Activated CD8-positive, alpha-beta memory T cell treated with anti-CD3 and anti-CD28 coated beads for 48 hours (primary cell): ENCODE data around the gene KRT6C.
"Not testable (repeated sequence)": the region's sequence is repeated elsewhere in the genome, so short reads cannot be mapped to it uniquely, and the experiment has no call there.

Experiments
- DNase-seq, 3 experiments: peaks; one replicate each; pipeline ENCODE4 v3.0.0-alpha.2; 2020; ENCODE audit warnings: low read depth in 2 of 3, low spot score in 2 of 3

KRT6C gene

DNA sequence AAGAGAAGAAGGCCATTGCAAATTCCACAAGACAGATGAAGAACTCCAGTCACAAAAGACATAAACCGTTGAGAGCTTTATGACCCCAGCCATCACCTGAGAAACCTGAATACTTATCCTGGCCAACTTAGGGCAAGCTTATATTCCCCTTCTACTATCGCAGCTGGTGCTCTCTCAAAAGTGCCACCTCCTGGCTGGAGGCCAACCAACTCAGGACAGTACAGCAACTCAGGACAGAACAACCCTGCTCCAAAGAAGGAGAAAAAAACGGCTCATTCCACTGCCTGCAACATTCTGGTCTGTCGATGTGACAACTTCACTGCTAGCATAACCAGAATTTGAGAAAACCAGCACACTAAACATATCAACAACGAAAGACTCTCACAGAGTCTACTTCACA, 11.9 kb downstream of the KRT6C start:
- no peak for DNase-seq

- no peak for DNase-seq
Observed at GRCh38 chr12:52458861-52459260, 14.7 kb downstream of the KRT6C start.

DNA sequence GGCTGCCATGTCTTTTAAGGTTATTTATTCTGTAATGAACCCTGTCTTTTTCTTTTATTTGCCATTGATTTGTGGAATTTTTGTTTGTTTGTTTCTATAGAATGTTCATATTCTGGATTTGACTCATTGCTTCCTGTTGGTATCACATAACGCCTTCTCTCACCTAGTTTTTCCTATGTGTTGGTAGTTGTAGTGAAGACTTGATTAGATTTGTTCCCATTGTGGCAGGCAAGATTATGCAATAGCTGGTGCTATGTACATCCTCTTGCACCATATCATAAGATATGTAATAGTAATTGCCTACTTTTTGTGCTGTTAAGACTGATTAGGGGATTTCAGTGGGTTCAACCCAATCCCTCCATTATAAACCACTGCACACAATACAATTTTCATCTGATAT, 17.8 kb downstream of the KRT6C start:
- no peak for DNase-seq

GRCh38 chr12:52454411-52455201, 19.0 kb downstream of the KRT6C start:
- DNase-seq: no peak

- no peak for DNase-seq
Observed at GRCh38 chr12:52452101-52452500, 21.5 kb downstream of the KRT6C start, which contains the start of gene KRT6B. KRT6B (minus strand) TSS chr12:52452146; CDS start chr12:52452078, 68 bp downstream.

- DNase-seq: no peak
Observed at GRCh38 chr12:52448228-52448627, 25.4 kb downstream of the KRT6C start.

DNA sequence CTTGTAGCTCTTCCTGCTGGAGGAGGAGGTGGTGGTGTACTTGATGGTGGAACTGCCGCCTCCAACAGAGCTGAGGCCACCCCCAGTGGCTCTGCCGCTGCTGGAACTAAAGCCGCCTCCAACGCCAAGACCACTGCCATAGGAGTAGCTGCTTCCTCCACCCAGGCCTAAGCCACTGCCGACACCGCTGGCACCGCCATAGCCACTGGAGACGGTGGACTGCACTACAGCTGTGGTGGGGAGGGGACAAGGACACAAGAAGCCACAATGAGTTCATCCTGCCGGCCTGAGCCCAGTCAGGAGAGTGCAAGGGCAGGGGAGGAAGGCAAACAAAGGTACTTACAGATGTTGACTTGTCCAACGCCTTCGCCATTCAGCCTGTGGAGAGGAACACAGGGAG, 26.4 kb downstream of the KRT6C start:
- DNase-seq: not testable (repeated sequence)

- DNase-seq: no peak
Observed at GRCh38 chr12:52446367-52447045, 27.1 kb downstream of the KRT6C start.

DNA sequence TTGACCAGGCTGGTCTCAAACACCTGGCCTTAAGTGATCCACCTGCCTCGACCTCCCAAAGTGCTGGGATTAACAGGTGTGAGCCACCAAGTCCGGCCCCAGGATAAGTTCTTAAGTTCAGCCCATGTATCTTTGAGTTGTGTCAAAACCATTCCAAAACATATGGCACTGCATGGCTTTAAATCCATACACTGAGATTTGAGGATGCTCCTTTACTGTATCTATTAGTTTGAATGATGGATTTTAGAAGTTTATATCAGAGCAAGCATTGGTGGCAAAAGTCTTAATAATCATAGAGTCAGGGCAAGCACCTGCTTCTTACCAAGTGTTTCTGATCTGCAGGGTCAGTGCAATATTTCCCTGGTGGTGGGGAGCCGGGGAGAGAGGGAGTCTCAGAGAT, 27.7 kb downstream of the KRT6C start:
- no peak for DNase-seq

- DNase-seq: no peak
Observed at GRCh38 chr12:52444647-52445595, 28.7 kb downstream of the KRT6C start.

DNA sequence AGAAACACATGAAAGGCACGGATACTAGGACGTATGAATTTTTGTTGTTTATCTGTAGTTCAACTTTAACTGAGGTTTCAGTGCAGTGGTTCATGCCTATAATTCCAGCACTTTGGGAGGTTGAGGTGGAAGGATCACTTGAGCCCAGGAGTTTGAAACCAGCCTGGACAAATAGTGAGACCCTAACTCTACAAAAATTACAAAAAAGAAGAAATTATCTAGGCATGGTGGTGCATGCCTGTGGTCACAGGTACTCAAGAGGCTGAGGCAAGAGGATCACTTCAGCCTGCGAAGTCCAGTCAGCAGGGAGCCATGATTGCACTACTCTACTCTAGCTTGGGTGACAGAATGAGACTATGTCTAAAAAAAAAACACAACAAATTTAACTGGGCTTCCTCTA, 29.6 kb downstream of the KRT6C start:
- no peak for DNase-seq

DNA sequence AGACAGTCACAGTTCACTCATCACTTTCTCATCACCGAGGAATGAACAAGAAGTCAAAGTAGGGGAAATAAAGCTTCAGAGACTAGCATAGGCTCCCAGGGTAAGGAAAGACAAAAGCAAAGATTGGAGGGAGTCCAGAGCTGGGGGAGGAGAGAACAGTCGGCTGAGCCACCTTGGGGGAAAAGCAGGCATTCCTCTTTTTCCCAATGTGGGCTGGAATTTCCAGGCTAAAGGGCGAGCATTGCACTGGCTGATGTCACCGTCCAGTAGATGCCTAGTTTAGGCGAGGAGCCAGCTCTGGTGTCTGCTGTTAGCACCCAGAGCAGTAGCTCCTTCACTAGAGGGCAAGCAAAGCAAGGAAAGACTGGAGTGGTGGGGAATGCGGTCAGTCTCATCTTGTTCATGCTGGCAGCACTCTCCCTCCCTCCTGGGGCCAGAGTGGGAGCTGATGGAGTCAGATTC, 31.0 kb downstream of the KRT6C start:
- DNase-seq: no peak

DNA sequence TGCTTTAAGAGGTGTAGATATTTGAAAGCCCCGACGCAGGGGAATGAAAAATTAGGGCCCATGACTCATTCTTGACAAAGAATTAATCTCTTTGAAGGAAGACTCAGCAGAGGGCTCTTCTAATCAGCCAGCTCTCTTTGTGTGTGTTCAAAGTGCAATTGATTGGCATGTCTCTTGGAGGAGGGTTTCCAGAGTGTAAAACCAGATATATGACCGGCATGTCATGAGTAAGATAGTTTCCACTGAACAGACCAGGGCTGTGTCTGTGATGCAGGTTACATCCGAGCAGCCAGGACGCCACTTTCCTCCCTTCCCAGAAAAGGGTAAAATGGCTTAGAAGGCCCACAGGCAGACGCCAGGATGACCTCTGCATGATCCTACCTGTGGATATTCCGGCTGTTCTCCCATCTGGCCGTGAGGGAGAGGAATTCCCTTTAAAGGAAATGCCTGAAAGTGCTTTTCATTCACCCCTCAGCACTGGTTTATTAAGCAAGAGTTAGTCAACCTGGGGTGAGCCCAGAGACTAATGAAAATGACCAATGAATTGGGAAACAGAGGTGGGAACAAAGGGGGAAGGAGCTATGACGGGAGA, 32.2 kb downstream of the KRT6C start:
- DNase-seq: no peak

- DNase-seq: no peak
Observed at GRCh38 chr12:52440821-52441319, 32.7 kb downstream of the KRT6C start.

GRCh38 chr12:52439845-52440244, 33.8 kb downstream of the KRT6C start:
- no peak for DNase-seq

DNA sequence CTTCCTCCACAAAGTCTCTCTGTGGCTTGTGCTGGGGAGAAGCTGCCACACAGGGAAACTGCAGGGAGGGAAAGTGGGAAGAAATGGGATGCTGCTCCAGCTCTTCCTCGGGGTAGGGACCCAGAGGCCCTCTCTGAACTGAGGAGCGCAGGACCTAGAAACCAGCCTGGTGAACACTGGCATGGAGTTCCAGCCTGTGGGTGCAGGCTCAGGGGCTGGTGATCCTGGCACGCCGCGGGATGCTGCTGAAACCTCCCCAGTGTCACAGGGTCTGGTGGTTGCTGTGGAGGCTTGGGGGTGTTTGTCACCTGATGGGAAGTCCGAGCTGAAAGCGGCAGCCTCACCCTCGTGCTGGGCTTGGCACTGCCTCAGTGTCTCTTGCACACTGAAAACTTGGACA, 34.2 kb downstream of the KRT6C start:
- no peak for DNase-seq

DNA sequence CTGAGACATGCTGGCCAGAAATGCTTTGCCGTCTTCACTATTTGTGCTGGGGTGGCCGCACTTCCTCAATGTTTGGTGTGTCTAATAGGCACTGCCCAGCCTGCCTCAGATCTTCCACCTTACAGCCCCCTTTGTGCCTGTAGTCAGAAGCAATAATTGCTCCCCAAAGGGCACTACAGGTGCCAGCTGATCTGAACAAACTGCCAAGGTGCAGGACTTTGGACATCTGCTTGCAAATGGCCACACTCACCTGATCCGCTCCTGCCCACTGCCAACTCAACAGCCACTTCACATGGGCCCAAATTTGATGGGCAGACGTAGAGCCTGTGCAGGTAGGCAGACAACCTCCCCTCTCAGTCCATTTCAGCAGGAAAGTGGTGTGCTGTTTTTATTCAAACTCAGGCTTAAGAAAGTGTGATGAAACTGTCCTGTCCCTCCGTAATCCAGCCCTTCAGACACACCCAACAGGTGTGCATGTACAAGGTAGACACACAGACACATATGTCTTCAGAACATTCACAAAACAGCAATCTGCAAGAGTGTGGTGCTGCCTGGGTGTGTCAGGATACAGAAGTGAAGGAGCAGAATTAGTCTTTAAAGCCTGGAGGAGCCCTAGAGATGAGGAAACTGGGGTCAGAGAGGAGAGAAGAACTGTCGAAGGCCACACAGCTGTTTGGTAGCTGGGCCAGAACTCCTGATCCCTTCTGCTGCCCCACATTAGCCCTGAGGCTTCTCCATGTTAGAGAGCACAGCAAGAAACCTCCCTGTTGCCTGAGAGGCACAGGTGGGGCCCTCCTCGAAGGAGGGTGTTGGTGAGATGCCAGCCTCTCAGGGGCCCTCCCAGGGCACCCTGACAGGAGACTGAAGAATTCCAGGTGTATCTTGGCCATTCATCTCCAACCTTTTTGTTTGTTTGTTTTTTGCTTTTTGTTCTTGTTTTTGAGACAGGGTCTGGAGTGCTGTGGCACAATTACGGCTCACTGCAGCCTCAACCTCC, 35.0 kb downstream of the KRT6C start:
- DNase-seq: no peak

DNA sequence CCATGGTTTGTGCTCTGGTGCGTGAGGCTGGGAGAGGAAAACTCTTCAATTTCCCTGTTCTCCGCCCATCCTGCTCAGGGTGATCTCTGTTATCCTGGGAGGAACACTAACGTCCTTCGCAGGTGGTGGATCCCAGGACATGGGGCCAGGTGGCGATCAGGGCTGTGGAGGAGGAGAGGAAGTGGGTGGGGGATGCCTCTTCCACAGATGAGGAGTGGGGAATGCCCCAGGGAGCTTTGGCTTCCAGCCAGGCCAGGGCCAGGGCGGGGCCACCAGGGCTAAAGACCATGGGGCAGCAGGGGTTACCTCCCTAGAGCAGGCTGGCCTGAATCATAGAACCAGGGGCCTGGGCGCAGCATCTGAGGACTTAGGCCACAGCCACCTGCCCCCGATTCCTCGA, 36.1 kb downstream of the KRT6C start:
- no peak for DNase-seq

GRCh38 chr12:52436828-52437474, 36.7 kb downstream of the KRT6C start:
- no peak for DNase-seq
